Measurements from ENCODE around the gene SPTBN1. TPM values are rescaled to one million over a fixed set of nuclear protein-coding genes. Genes with fewer than 3 reads are reported as not detected.

Gene SPTBN1
- total RNA-seq, 1 experiment from 2014 or later, result 202 TPM

GRCh38 chr2:54638774-54639187, 182.7 kb downstream of the SPTBN1 start:
- Histone ChIP-seq H3K9me2 (replicated peaks; ENCODE audit: low read length) (no peaks in the 10 kb centered on the region), H3K4me3 (ENCODE audit: low read length) (no peak overlapping the region), H3K27ac (ENCODE audit: low read length) (no peak overlapping the region), H4K20me1 (ENCODE audit: low read length) (0 out of 2 replicates have a peak, but pooled peaks cover 12% of the 10 kb centered on the region), H3K9ac (ENCODE audit: low read length) (no peak overlapping the region), H3K9me3 (ENCODE audit: low read length) (no peaks in the 10 kb centered on the region), H3K4me1 (ENCODE audit: insufficient read depth, low read length) (no peaks in the 10 kb centered on the region), H3K4me2 (ENCODE audit: low read length) (no peak overlapping the region), H3F3A (ENCODE audit: low read length, unreplicated experiment) (no peaks in the 10 kb centered on the region), H3K27me3 (ENCODE audit: low read length) (no peaks in the 10 kb centered on the region), H3K79me2 (ENCODE audit: low read length) (peaks cover 21% of the 10 kb centered on the region; the same call in 1 of the 2 replicates), H3K36me3 (ENCODE audit: low read depth, low read length) (peaks cover 72% of the 10 kb centered on the region), H2AFZ (ENCODE audit: low read length) (no peak overlapping the region)
- ChIA-PET CTCF (no interaction called here), POLR2A (ENCODE audit: unreplicated experiment) (interaction anchor here (0.7 kb wide), 1 partner anchor 8 kb away, joined by 4 read pairs; no protein-coding TSS in a partner anchor)
- intact Hi-C loops (cut with micrococcal nuclease), result no loop called here
- DNase-seq, result no peak
- ATAC-seq, result no peak
- TF ChIP-seq EZH2phosphoT487 (IDR thresholded peaks at IDR 0.05; ENCODE audit: borderline replicate concordance, low read length), result no peak
- no peak for TF ChIP-seq EZH2 (IDR thresholded peaks at IDR 0.05; ENCODE audit: low read length, unreplicated experiment)
- no peak for TF ChIP-seq CTCF (conservative IDR thresholded peaks at IDR 0.05; ENCODE audit: low read depth, low read length)
- BruUV-seq (replicated peaks), result no TSS peak

GRCh38 chr2:54639609-54640008, 183.5 kb downstream of the SPTBN1 start:
- peaks cover 19% of the 10 kb centered on the region; the same call in 1 of the 2 replicates for H3K79me2 ChIP-seq (ENCODE audit: low read length)
- no peaks in the 10 kb centered on the region for H3K9me2 ChIP-seq (replicated peaks; ENCODE audit: low read length)
- 0 out of 2 replicates have a peak, but pooled peaks cover 5% of the 10 kb centered on the region for H4K20me1 ChIP-seq (ENCODE audit: low read length)
- TF ChIP-seq CTCF (conservative IDR thresholded peaks at IDR 0.05; ENCODE audit: low read depth, low read length) (no peak), EZH2phosphoT487 (IDR thresholded peaks at IDR 0.05; ENCODE audit: borderline replicate concordance, low read length) (no peak), EZH2 (IDR thresholded peaks at IDR 0.05; ENCODE audit: low read length, unreplicated experiment) (no peak)
- no peaks in the 10 kb centered on the region for H3F3A ChIP-seq (ENCODE audit: low read length, unreplicated experiment)
- no peaks in the 10 kb centered on the region for H3K27me3 ChIP-seq (ENCODE audit: low read length)
- no peaks in the 10 kb centered on the region for H3K4me1 ChIP-seq (ENCODE audit: insufficient read depth, low read length)
- POLR2A ChIA-PET (ENCODE audit: unreplicated experiment), result interaction anchor here (0.7 kb wide), 1 partner anchor 9 kb away, joined by 4 read pairs; no protein-coding TSS in a partner anchor
- H3K4me2 ChIP-seq (ENCODE audit: low read length), result no peak overlapping the region
- no peaks in the 10 kb centered on the region for H3K9me3 ChIP-seq (ENCODE audit: low read length)
- no peak overlapping the region for H2AFZ ChIP-seq (ENCODE audit: low read length)
- H3K36me3 ChIP-seq (ENCODE audit: low read depth, low read length), result peaks cover 72% of the 10 kb centered on the region
- CTCF ChIA-PET, result no interaction called here
- no TSS peak for BruUV-seq (replicated peaks)
- H3K27ac ChIP-seq (ENCODE audit: low read length), result no peak overlapping the region
- H3K4me3 ChIP-seq (ENCODE audit: low read length), result no peak overlapping the region
- H3K9ac ChIP-seq (ENCODE audit: low read length), result no peak overlapping the region
- DNase-seq (peak; percentile 46), ATAC-seq (peak; percentile 29; the same call in 1 of the 2 replicates)
- intact Hi-C loops (cut with micrococcal nuclease), result no loop called here

GRCh38 chr2:54640834-54641540, 184.9 kb downstream of the SPTBN1 start:
- H3F3A ChIP-seq (ENCODE audit: low read length, unreplicated experiment), result no peaks in the 10 kb centered on the region
- H3K27ac ChIP-seq (ENCODE audit: low read length), result no peak overlapping the region
- H3K9ac ChIP-seq (ENCODE audit: low read length), result no peak overlapping the region
- CTCF ChIA-PET, result no interaction called here
- H3K9me2 ChIP-seq (replicated peaks; ENCODE audit: low read length), result no peaks in the 10 kb centered on the region
- no peak for TF ChIP-seq EZH2 (IDR thresholded peaks at IDR 0.05; ENCODE audit: low read length, unreplicated experiment)
- TF ChIP-seq EZH2phosphoT487 (IDR thresholded peaks at IDR 0.05; ENCODE audit: borderline replicate concordance, low read length), result no peak
- TF ChIP-seq CTCF (conservative IDR thresholded peaks at IDR 0.05; ENCODE audit: low read depth, low read length), result no peak
- no peak overlapping the region for H3K4me3 ChIP-seq (ENCODE audit: low read length)
- H3K9me3 ChIP-seq (ENCODE audit: low read length), result no peaks in the 10 kb centered on the region
- H3K27me3 ChIP-seq (ENCODE audit: low read length), result no peaks in the 10 kb centered on the region
- no TSS peak for BruUV-seq (replicated peaks)
- peaks cover 79% of the 10 kb centered on the region for H3K36me3 ChIP-seq (ENCODE audit: low read depth, low read length)
- DNase-seq, result no peak
- H3K4me2 ChIP-seq (ENCODE audit: low read length), result no peak overlapping the region
- 0 out of 2 replicates have a peak, but pooled peaks cover 15% of the 10 kb centered on the region for H3K79me2 ChIP-seq (ENCODE audit: low read length)
- H3K4me1 ChIP-seq (ENCODE audit: insufficient read depth, low read length), result no peaks in the 10 kb centered on the region
- no peak overlapping the region for H2AFZ ChIP-seq (ENCODE audit: low read length)
- POLR2A ChIA-PET (ENCODE audit: unreplicated experiment), result no interaction called here
- ATAC-seq, result no peak
- 0 out of 2 replicates have a peak, but pooled peaks cover 5% of the 10 kb centered on the region for H4K20me1 ChIP-seq (ENCODE audit: low read length)
- intact Hi-C loops (cut with micrococcal nuclease), result no loop called here

All from PC-3 (cell line).